ENCODE measurements around the gene CCDC187.

DNA sequence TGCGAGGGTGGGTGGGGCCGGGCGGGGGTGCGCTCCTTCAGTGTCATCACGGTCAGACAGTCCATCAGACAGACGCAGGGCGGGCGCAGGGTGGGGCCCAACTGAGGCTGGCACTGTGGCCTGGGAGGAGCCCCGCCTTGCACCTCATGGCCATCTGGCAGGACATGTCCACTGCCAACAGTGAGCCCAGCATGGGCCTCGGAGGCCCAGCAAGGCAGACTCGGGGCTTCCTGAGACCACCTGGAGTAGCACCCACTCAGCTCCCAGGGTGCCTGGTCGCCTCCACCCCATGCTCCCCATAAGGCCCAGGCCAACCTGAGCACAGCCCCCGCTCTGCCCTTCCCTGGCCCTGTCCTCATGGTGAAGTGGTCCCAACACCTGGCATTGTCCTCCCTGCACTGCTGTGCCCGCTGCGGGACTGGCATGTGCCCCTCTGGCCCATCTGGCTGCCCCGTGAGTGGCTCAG, 14.9 kb upstream of the CCDC187 start:
- TF ChIP-seq, protein P1, sequence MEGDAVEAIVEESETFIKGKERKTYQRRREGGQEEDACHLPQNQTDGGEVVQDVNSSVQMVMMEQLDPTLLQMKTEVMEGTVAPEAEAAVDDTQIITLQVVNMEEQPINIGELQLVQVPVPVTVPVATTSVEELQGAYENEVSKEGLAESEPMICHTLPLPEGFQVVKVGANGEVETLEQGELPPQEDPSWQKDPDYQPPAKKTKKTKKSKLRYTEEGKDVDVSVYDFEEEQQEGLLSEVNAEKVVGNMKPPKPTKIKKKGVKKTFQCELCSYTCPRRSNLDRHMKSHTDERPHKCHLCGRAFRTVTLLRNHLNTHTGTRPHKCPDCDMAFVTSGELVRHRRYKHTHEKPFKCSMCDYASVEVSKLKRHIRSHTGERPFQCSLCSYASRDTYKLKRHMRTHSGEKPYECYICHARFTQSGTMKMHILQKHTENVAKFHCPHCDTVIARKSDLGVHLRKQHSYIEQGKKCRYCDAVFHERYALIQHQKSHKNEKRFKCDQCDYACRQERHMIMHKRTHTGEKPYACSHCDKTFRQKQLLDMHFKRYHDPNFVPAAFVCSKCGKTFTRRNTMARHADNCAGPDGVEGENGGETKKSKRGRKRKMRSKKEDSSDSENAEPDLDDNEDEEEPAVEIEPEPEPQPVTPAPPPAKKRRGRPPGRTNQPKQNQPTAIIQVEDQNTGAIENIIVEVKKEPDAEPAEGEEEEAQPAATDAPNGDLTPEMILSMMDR (IDR thresholded peaks at IDR 0.05; ENCODE audit: borderline replicate concordance, extremely low read depth, low read length, poor library complexity, severe bottlenecking), result no peak
- no peak for TF ChIP-seq EZH2 (IDR thresholded peaks at IDR 0.05; ENCODE audit: borderline replicate concordance, low read depth, low read length, severe bottlenecking)
